MM.1S (cell line): ENCODE results near the gene WNT3.

Experiments
- EZH2 ChIP-seq: fragments of 300-600 bp; sonication (generic); optimal IDR thresholded peaks from 2 replicates; pipeline ENCODE3; 2017; ENCODE audit warnings: low read depth, mild to moderate bottlenecking, antibody characterized with exemption, low read length, mixed read lengths
- EZH2phosphoT487 ChIP-seq: fragments of 300-600 bp; sonication (generic); IDR thresholded peaks from 2 replicates; pipeline ENCODE4 v1.6.1; 2018; ENCODE audit warnings: antibody characterized with exemption, low read length
- TF ChIP-seq, protein P1 (sequence below): fragments of 300-600 bp; sonication (generic); IDR thresholded peaks from 2 replicates; pipeline ENCODE4 v1.5.1; 2016; ENCODE audit warnings: antibody characterized with exemption, low read length, mixed read lengths

DNA sequence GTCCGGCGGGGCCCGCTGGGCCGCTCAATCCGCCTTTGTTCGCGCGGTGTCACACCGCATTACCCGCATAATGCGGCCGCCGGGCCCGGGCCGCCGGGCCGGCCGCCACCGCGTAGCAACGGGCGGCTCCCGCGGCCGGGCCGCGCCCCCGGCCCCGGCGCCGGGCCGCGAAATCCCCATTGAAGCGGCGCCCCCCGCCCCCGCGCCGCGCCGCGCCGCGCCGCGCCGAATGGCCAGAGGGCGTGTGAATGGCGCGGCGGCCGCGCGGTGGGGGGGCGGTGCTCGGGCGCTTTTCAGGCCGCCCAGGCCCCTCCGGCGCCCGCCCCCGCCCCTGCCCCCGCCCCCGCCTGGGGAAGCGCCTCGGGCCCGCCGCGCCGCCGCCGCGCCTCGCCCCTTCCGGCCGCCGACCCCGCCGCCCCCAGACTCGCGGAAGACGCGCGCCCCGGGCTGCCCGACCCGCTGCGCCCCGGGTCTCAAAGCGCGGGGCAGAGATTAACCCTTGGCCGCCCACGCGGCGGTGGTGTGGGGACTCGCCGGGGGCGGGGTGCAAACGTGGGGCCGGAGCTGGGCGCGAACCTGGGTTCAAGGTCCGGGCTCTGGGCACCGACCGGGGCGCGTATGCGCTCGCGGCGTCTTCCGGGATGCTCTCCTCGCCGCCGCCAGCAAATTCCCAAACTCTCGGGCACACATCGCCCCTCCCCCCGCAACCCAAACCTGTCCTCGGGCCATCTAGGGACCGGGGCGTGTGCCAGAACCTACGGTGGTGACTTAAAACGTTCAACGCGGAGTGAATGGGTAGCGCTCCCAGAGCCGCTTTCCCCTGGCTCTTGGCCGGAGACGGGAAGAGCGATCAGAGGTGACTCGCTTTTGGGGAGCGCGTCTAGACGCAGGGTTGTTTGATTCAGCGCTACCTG lies 46.7 kb downstream of the WNT3 start:
- TF ChIP-seq, protein P1, sequence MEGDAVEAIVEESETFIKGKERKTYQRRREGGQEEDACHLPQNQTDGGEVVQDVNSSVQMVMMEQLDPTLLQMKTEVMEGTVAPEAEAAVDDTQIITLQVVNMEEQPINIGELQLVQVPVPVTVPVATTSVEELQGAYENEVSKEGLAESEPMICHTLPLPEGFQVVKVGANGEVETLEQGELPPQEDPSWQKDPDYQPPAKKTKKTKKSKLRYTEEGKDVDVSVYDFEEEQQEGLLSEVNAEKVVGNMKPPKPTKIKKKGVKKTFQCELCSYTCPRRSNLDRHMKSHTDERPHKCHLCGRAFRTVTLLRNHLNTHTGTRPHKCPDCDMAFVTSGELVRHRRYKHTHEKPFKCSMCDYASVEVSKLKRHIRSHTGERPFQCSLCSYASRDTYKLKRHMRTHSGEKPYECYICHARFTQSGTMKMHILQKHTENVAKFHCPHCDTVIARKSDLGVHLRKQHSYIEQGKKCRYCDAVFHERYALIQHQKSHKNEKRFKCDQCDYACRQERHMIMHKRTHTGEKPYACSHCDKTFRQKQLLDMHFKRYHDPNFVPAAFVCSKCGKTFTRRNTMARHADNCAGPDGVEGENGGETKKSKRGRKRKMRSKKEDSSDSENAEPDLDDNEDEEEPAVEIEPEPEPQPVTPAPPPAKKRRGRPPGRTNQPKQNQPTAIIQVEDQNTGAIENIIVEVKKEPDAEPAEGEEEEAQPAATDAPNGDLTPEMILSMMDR: no peak
- no peak for TF ChIP-seq EZH2phosphoT487
- no peak for TF ChIP-seq EZH2
